Heart left ventricle (tissue), 13 donors: ENCODE data around the gene ASPM.

Experiments
- CTCF ChIP-seq, 12 donors: fragments of 200-600 bp; sonication (generic) in 4 of 12; IDR thresholded peaks; one replicate each; pipeline versions ENCODE4 v1.5.0 to v1.8.0; 2018 to 2022; ENCODE audit warnings: antibody characterized with exemption in 12 of 12, mild to moderate bottlenecking in 5 of 12
- POLR2A ChIP-seq, 2 donors: fragments of 450-650 bp; IDR thresholded peaks; one replicate each; pipeline ENCODE4 v1.6.1; 2017; ENCODE audit warnings: antibody characterized with exemption in 2 of 2, mild to moderate bottlenecking in 2 of 2, moderate library complexity in 2 of 2
- donor health status: ischemic (EF 13 %, LVEDD 7.1; RV severe dilation, severe dysfunction).
- donor health status: DM: no; HTN: yes; CAD: no.
- donor health status: DM: no; HTN: no; CAD: no.
- donor health status: ischemic (EF 25% LVEDD 6.9; RV normal size, moderate dysfunction).
- donor health status: ischemic (EF 25% LVEDD 5.7; RV mildly dilated, moderate dysfunction).
- donor health status: ischemic (EF 35%, LVEDD 5.7; RV mildly dilated, moderate dysfunction).
- donor health status: nonischemic (EF 11% LVEDD 7.7; RV severe dilation, severe dysfunction).
- donor health status: DM: yes; HTN: yes; CAD: no.
- donor health status: PGD.
- donor health status: ischemic (EF 29% LVEDD 5.4; RV normal size, mild dysfunction).
- donor health status: nonischemic (EF 23%, LVEDD 6.1; RV moderate dilation, normal function).

- TF ChIP-seq POLR2A (IDR thresholded peaks at IDR 0.05) (no peak), CTCF (IDR thresholded peaks at IDR 0.05) (no peak)
Observed at GRCh38 chr1:197066719-197067456, 79.6 kb downstream of the ASPM start, which contains the start of gene F13B.
